GM12891 (cell line): Measurements from ENCODE around the gene CRAMP1.

ENCODE experiments used
- POLR2A ChIP-seq: IDR thresholded peaks from 2 replicates; pipeline ENCODE4 v1.6.1; 2011; ENCODE audit warnings: low read depth, low read length, control low read depth
- POLR2AphosphoS5 ChIP-seq: IDR thresholded peaks from 2 replicates; pipeline ENCODE4 v1.6.1; 2011; ENCODE audit warnings: low read depth, low read length, control low read depth

DNA sequence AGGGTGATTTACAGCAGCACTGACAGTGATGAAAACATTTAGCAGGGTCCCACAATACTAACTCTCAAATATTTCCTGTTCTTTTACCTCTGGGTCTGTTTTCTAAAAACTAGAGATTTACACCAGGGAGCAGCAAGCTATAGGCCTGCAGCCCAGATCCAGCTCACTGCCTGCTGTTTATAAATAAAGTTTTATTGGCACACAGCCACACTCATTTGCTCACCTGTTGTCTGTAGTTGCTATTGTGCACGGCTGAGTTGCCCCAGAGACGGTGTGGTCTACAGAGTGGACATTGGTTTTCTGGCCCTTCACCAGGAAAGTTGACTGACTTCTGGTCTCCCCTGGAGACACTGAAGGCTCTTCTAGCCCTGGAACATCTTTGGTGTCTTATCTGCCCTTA, 49.7 kb downstream of the CRAMP1 start:
- no peak for TF ChIP-seq POLR2AphosphoS5
- TF ChIP-seq POLR2A: no peak
